ENCODE results near the gene ETNPPL.

GRCh38 chr4:108703370-108703769, 59.5 kb downstream of the ETNPPL start:
- TF ChIP-seq CTCF (IDR thresholded peaks at IDR 0.05; ENCODE audit: insufficient read depth, low read length) (no peak), REST (IDR thresholded peaks at IDR 0.05; ENCODE audit: insufficient replicate concordance, low read depth) (no peak), POLR2AphosphoS5 (IDR thresholded peaks at IDR 0.05; ENCODE audit: low read depth) (no peak)
